Measurements from ENCODE around the gene FAHD2A. TPM values are rescaled to one million over a fixed set of nuclear protein-coding genes. Genes with fewer than 3 reads are reported as not detected.
A peak's percentile ranks its signal among the peaks of the same experiment; 100 is the strongest.
"Not testable (repeated sequence)": the region's sequence is repeated elsewhere in the genome, so short reads cannot be mapped to it uniquely, and the experiment has no call there.

Gene FAHD2A
- total and polyA plus RNA-seq, 8 donors, result 11.7 to 40.7 (median 24.7) TPM

GRCh38 chr2:95354469-95354901 is 48.0 kb upstream of the FAHD2A start:
- Histone ChIP-seq H3K27me3 (no peaks in the 10 kb centered on the region), H3K4me1 (no peaks in the 10 kb centered on the region), H3K9me3 (no peaks in the 10 kb centered on the region), H3K36me3 (no peaks in the 10 kb centered on the region), H3K4me3 (no peak overlapping the region), H3K27ac (no peak overlapping the region)
- intact Hi-C loops (cut with DNase I; ENCODE audit: low total_unique reads), result no loop called here
- DNase-seq, result peak in 1 of 2 donors; percentile 21
- TF ChIP-seq, protein P1, sequence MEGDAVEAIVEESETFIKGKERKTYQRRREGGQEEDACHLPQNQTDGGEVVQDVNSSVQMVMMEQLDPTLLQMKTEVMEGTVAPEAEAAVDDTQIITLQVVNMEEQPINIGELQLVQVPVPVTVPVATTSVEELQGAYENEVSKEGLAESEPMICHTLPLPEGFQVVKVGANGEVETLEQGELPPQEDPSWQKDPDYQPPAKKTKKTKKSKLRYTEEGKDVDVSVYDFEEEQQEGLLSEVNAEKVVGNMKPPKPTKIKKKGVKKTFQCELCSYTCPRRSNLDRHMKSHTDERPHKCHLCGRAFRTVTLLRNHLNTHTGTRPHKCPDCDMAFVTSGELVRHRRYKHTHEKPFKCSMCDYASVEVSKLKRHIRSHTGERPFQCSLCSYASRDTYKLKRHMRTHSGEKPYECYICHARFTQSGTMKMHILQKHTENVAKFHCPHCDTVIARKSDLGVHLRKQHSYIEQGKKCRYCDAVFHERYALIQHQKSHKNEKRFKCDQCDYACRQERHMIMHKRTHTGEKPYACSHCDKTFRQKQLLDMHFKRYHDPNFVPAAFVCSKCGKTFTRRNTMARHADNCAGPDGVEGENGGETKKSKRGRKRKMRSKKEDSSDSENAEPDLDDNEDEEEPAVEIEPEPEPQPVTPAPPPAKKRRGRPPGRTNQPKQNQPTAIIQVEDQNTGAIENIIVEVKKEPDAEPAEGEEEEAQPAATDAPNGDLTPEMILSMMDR (IDR thresholded peaks at IDR 0.05), result no peak
- TF ChIP-seq EP300 (IDR thresholded peaks at IDR 0.05), result no peak
- TF ChIP-seq POLR2A (IDR thresholded peaks at IDR 0.05), result no peak
- no peak for TF ChIP-seq POLR2AphosphoS5 (IDR thresholded peaks at IDR 0.05)
- WGBS, 5 donors, result 85 to 88% (median 86%) methylated on average over 5 of the region's 5 CpGs

GRCh38 chr2:95354925-95355324 is 47.6 kb upstream of the FAHD2A start:
- no peaks in the 10 kb centered on the region for H3K27me3 ChIP-seq
- no peaks in the 10 kb centered on the region for H3K9me3 ChIP-seq
- H3K4me3 ChIP-seq, result no peak overlapping the region
- TF ChIP-seq EP300 (IDR thresholded peaks at IDR 0.05) (no peak), POLR2AphosphoS5 (IDR thresholded peaks at IDR 0.05) (no peak), POLR2A (IDR thresholded peaks at IDR 0.05) (no peak)
- TF ChIP-seq, protein P1 (IDR thresholded peaks at IDR 0.05), result no peak
- no peak overlapping the region for H3K27ac ChIP-seq
- intact Hi-C loops (cut with DNase I; ENCODE audit: low total_unique reads), result no loop called here
- DNase-seq, result peak in 1 of 2 donors; percentile 25
- WGBS, 5 donors, result 83 to 92% (median 88%) methylated on average over 7 to 8 of the region's 8 CpGs
- no peaks in the 10 kb centered on the region for H3K4me1 ChIP-seq
- no peaks in the 10 kb centered on the region for H3K36me3 ChIP-seq

DNA sequence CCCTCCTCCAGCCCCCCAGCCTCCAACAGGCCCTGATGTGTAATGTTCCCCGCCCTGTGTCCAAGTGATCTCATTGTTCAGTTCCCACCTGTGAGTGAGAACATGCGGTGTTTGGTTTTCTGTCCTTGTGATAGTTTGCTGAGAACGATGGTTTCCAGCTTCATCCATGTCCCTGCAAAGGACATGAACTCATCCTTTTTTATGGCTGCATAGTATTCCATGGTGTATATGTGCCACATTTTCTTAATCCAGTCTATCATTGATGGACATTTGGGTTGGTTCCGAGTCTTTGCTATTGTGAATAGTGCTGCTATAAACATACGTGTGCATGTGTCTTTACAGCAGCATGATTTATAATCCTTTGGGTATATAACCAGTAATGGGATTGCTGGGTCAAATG is 47.0 kb upstream of the FAHD2A start:
- H3K27ac ChIP-seq; H3K36me3 ChIP-seq; H3K27me3 ChIP-seq; H3K4me1 ChIP-seq; intact Hi-C loops (cut with DNase I; ENCODE audit: low total_unique reads); H3K9me3 ChIP-seq; DNase-seq; H3K4me3 ChIP-seq: not testable (repeated sequence)
- 90 to 97% (median 92%) methylated on average over 4 to 5 of the region's 5 CpGs for WGBS, 5 donors

DNA sequence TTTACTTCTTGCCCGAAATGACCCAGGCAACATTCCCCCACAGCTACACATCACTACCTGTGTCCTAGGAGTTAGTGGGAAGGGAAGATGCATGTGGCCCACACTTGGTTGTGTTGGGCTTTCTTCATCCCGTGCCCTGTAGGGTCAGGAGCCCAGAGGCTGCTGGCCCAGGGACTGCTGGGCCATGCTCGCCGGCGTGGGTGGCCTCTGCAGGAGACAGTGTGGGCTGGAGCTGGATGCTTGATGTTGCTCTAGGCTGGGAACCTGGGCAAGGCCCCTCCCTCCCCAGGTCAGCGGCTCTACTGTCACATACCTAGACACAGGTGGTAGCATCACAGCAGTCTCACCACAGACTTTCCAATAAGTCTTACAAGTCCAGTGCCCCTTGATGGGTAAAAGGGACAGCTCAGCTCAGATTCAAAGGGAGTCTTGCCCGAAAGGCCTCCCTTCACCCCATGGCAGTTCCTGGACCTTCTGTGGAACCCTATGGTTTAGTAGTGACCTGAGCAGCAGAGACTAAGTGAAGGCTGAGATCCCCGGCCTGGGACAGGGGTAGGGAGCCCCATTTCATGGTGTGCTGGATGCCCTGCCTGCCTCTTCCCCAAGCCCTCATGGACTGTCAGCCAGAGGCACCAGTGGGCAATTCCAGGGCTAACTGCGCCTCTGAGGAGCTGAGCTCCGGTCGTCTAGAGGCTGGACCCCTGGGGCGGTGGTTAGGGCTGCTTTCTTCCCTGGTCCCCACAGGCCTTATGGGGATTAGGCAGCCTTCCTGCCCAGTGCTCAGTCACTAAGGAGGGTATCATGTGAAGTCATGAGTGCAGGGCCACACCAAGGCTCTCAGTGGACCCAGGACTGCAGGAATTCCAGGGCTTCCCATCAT is 45.4 kb upstream of the FAHD2A start:
- TF ChIP-seq POLR2AphosphoS5 (IDR thresholded peaks at IDR 0.05), result no peak
- TF ChIP-seq, protein P1 (IDR thresholded peaks at IDR 0.05), result no peak
- no peak for TF ChIP-seq EP300 (IDR thresholded peaks at IDR 0.05)
- no peak for TF ChIP-seq POLR2A (IDR thresholded peaks at IDR 0.05)
- H3K36me3 ChIP-seq, result no peaks in the 10 kb centered on the region
- no peaks in the 10 kb centered on the region for H3K27me3 ChIP-seq
- no peaks in the 10 kb centered on the region for H3K9me3 ChIP-seq
- DNase-seq, result peak in 1 of 2 donors; percentile 19
- intact Hi-C loops (cut with DNase I; ENCODE audit: low total_unique reads), result no loop called here
- H3K4me3 ChIP-seq, result no peak overlapping the region
- no peaks in the 10 kb centered on the region for H3K4me1 ChIP-seq
- H3K27ac ChIP-seq, result no peak overlapping the region
- 85 to 99% (median 94%) methylated on average over 8 to 12 of the region's 12 CpGs for WGBS, 5 donors
